Measurements from ENCODE around the gene GRSF1.

DNA sequence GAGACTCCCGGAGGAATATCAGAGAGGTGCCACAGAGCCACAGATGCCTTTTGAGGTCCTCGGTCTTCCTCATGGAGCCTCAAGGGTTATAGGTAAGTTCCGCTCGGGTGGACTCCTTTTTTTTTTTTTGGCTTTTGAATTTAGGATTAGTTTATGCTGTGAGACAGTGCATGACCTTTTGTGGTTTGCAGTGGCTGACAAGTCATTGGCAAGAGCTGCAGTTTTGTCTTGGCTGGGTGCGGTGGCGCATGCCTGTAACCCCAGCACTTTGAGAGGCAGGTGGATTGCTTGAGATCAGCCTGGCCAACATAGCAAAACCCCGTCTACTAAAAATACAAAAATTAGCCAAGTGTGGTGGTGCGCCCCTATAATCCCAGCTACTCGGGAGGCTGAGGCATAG is 4.5 kb upstream of the GRSF1 start:
- TF ChIP-seq, protein P1, sequence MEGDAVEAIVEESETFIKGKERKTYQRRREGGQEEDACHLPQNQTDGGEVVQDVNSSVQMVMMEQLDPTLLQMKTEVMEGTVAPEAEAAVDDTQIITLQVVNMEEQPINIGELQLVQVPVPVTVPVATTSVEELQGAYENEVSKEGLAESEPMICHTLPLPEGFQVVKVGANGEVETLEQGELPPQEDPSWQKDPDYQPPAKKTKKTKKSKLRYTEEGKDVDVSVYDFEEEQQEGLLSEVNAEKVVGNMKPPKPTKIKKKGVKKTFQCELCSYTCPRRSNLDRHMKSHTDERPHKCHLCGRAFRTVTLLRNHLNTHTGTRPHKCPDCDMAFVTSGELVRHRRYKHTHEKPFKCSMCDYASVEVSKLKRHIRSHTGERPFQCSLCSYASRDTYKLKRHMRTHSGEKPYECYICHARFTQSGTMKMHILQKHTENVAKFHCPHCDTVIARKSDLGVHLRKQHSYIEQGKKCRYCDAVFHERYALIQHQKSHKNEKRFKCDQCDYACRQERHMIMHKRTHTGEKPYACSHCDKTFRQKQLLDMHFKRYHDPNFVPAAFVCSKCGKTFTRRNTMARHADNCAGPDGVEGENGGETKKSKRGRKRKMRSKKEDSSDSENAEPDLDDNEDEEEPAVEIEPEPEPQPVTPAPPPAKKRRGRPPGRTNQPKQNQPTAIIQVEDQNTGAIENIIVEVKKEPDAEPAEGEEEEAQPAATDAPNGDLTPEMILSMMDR (conservative IDR thresholded peaks at IDR 0.05; ENCODE audit: low read depth, low read length), result no peak
- TF ChIP-seq EZH2 (IDR thresholded peaks at IDR 0.05; ENCODE audit: borderline replicate concordance, low read depth, low read length, poor library complexity, severe bottlenecking), result no peak
